ENCODE results near the gene THOC2. TPM values are rescaled to one million over a fixed set of nuclear protein-coding genes. Genes with fewer than 3 reads are reported as not detected.
A peak's percentile ranks its signal among the peaks of the same experiment; 100 is the strongest.

The THOC2 gene
- total and polyA plus RNA-seq, 9 of the 15 experiments (the other 6 are each of a cell fraction or from before 2014, with no cell fraction given): 131 to 234 (median 192) TPM

DNA sequence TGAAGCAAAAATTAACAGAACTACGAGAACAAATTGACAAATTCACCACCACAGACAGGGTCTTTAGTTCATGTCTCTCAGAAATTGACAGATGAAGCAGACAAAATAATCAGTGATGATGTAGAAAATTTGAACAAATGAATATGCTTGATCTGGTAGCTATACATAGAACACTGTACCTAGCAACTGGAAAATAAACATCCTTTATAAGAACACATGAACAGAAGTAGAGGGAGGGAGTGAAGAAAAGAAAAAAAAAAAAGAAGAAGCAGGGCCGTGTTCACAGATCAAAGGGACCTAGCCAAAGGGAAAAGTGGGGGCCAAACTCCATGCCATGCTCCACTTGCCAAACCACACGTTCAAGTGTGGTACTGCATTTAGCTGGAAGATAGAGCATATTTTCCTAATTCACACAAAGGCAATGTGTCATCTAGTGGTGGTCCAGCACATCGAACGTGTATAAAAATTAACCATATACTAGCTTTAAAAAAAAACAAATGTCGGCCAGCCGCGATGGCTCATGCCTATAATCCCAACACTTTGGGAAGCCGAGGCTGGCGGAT lies 5.6 kb upstream of the THOC2 start:
- no TSS peak for BruUV-seq (replicated peaks)
- no peak for DNase-seq (ENCODE audit: extremely low read depth in 1 of 4, low spot score in 3 of 4)
- ChIA-PET POLR2A (no interaction called here), CTCF (ENCODE audit: low intra/inter-chr PET ratio) (no interaction called here)
- H3K4me1 ChIP-seq (replicated peaks in 1 of 2; ENCODE audit: control insufficient read depth in 2 of 2, insufficient read depth in 2 of 2, low read length in 2 of 2): peaks cover 0 to 2% of the 10 kb centered on the region in 2 experiments; a peak in 2 of 5 replicates
- ATAC-seq: peak; percentile 38; the same call in 1 of the 3 replicates
- H3K27ac ChIP-seq (ENCODE audit: extremely low read depth, low read depth, low read length): no peak overlapping the region
- H3K9me3 ChIP-seq (replicated peaks; ENCODE audit: control insufficient read depth, insufficient read depth, low read depth, low read length): no peaks in the 10 kb centered on the region
- H3K9ac ChIP-seq (ENCODE audit: insufficient read depth in 1 of 2, low read depth in 2 of 2, low read length in 2 of 2): no peak overlapping the region
- no peak for TF ChIP-seq OTX1 (CRISPR knock-in tag; IDR thresholded peaks at IDR 0.05)
- TF ChIP-seq ATF3 (IDR thresholded peaks at IDR 0.05): no peak
- no peak for TF ChIP-seq ATF3 (CRISPR knock-in tag; conservative IDR thresholded peaks at IDR 0.05)
- TF ChIP-seq, protein P1, sequence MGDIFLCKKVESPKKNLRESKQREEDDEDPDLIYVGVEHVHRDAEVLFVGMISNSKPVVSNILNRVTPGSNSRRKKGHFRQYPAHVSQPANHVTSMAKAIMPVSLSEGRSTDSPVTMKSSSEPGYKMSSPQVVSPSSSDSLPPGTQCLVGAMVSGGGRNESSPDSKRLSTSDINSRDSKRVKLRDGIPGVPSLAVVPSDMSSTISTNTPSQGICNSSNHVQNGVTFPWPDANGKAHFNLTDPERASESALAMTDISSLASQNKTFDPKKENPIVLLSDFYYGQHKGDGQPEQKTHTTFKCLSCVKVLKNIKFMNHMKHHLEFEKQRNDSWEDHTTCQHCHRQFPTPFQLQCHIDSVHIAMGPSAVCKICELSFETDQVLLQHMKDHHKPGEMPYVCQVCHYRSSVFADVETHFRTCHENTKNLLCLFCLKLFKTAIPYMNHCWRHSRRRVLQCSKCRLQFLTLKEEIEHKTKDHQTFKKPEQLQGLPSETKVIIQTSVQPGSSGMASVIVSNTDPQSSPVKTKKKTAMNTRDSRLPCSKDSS (IDR thresholded peaks at IDR 0.05; ENCODE audit: low read depth, partially characterized antibody): no peak
- no peak for TF ChIP-seq PRMT5 (CRISPR knock-in tag; IDR thresholded peaks at IDR 0.05)
- no peak for TF ChIP-seq STAT5B (CRISPR knock-in tag; IDR thresholded peaks at IDR 0.05)
- TF ChIP-seq RFX7 (CRISPR knock-in tag; IDR thresholded peaks at IDR 0.05): no peak
- no peak for TF ChIP-seq HDAC3 (IDR thresholded peaks at IDR 0.05; ENCODE audit: borderline replicate concordance, partially characterized antibody)
- TF ChIP-seq BHLHE40 (IDR thresholded peaks at IDR 0.05; ENCODE audit: low read length): no peak
- TF ChIP-seq CREB5 (CRISPR knock-in tag; IDR thresholded peaks at IDR 0.05): no peak
- in situ Hi-C loops (cut with MboI) (no loop called here), intact Hi-C loops (cut with micrococcal nuclease) (no loop called here)
- H3K4me2 ChIP-seq (ENCODE audit: insufficient read depth, low read length): no peak overlapping the region
- H3K4me3 ChIP-seq: no peak overlapping the region
- FAIRE-seq: no peak
- no peaks in the 10 kb centered on the region for H3K27me3 ChIP-seq (ENCODE audit: control insufficient read depth in 2 of 2, insufficient read depth in 2 of 2, low read length in 2 of 2)
- H2AFZ ChIP-seq (ENCODE audit: low read depth, low read length): no peak overlapping the region
- no peaks in the 10 kb centered on the region for H4K20me1 ChIP-seq (replicated peaks; ENCODE audit: control insufficient read depth, insufficient read depth, low read length)
- H3K79me2 ChIP-seq (ENCODE audit: control insufficient read depth, insufficient read depth, low read length): no peaks in the 10 kb centered on the region
- 40% methylated on average over 5 of the region's 10 CpGs for WGBS (ENCODE audit: insufficient coverage, low coverage, missing lambda C conversion rate)
- H3K9me1 ChIP-seq (ENCODE audit: control insufficient read depth, insufficient read depth, low read length): no peaks in the 10 kb centered on the region
- H3K36me3 ChIP-seq (ENCODE audit: control insufficient read depth, insufficient read depth, low read length): no peaks in the 10 kb centered on the region
